ENCODE data around the gene ITGA2. TPM values are rescaled to one million over a fixed set of nuclear protein-coding genes. Genes with fewer than 3 reads are reported as not detected.

The ITGA2 gene
- total RNA-seq, 1 experiment from 2014 or later: 28.4 TPM

- DNase-seq (ENCODE audit: low read depth): no peak
Measured at GRCh38 chr5:53017794-53018391, 28.7 kb downstream of the ITGA2 start.

GRCh38 chr5:53019320-53019719, 30.2 kb downstream of the ITGA2 start:
- DNase-seq (ENCODE audit: low read depth): peak; percentile 90

- DNase-seq (ENCODE audit: low read depth): no peak
Measured at GRCh38 chr5:53022930-53023511, 33.9 kb downstream of the ITGA2 start.

DNA sequence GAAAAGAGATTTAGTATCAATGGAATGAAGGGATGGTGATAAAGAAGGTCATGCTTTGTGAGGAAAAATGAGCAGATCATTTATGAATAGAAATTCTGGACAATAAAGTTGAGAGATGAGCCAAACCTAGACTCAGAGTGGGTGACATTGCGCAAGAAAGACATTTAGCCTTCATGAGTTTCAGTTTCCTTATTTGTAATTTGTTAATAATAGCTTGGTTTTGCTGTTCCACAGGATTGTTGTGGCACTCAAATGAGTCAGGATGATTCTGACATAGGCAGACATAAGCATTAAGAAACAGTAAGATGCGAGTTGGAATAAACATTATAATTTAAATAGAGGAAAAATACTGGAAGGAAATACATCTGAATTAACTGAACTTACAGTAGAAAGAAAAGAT, 34.8 kb downstream of the ITGA2 start:
- DNase-seq (ENCODE audit: low read depth): peak; percentile 65

GRCh38 chr5:53024535-53024934, 35.4 kb downstream of the ITGA2 start:
- DNase-seq (ENCODE audit: low read depth): no peak

DNA sequence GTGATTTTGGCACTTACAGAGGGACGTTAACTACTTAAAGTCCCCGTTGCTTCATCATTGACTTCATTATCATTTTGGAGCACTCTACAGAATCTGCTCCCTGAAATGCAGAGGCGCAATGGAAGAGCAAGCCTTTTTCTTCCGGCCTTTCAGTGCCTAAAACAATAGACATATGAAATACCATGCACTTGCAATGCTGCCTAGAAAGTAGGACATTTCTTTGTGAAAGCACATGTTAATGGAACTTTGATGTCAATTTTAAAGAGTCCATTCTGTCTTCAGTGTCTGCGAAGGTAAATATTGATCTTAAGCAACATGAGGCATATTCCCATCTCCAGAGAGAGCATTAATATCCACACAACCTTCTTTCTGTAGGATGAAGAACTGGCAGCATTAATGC, 36.3 kb downstream of the ITGA2 start:
- no peak for DNase-seq (ENCODE audit: low read depth)

GRCh38 chr5:53027913-53028312, 38.8 kb downstream of the ITGA2 start:
- DNase-seq (ENCODE audit: low read depth): peak; percentile 85

DNA sequence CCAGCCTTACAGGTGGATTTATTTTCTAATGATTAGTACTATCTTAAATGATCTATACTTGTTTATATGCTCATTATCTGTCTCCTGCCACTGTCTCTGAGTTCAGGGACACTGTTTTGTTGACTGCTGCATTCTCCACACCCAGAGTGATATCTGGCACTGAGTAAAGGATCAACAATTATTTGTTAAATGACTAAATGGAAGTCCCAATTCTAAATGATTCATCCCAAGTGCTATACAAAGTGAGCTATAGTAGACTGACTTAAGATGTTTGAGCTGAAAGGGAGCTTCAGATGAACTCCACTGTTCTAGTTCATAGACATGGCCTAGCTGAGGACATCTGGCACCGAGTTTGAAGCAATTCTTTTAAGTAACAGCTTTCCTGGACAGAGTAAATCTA, 40.5 kb downstream of the ITGA2 start:
- DNase-seq (ENCODE audit: low read depth): no peak

- no peak for DNase-seq (ENCODE audit: low read depth)
Measured at GRCh38 chr5:53030893-53031292, 41.7 kb downstream of the ITGA2 start.

GRCh38 chr5:53031695-53032096, 42.5 kb downstream of the ITGA2 start:
- peak; percentile 93 for DNase-seq (ENCODE audit: low read depth)

DNA sequence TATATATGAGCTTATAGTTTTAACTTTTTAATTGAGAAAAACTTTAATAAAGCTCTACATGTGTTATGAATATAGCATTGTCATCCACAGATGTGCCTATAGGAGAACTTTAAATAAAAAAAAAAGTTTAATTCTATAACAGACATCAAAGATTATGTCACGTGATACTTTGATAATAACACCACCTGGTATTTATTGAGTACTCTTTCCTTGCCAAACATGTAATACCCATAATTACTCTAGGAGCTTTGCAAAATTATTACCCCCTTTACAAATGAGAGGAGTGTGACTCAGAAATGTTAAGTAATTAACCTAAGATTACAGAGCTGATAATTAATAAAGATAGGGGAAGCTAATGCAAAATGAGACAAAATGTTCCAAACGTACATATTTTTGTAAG, 43.0 kb downstream of the ITGA2 start:
- DNase-seq (ENCODE audit: low read depth): no peak

DNA sequence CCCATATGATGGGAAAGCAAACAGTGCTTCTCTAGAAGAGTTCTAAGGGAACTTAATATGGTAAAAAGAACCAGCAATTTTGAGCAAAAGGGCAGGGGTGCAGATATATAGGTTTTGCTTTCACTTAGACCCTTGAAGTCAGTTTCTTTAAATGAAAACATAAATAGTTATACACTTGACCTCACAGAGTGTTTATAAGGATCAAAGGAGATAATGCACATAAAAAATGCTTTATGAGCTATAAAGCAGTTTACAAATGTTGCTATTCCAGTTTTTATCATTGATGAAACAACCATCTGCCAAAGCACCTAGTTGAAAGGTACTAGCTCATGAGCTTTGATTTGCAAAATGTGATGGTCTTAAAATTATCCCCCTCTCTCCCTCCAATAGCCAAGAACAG, 45.7 kb downstream of the ITGA2 start:
- no peak for DNase-seq (ENCODE audit: low read depth)

GRCh38 chr5:53035868-53036381, 46.8 kb downstream of the ITGA2 start:
- peak; percentile 47 for DNase-seq (ENCODE audit: low read depth)

DNA sequence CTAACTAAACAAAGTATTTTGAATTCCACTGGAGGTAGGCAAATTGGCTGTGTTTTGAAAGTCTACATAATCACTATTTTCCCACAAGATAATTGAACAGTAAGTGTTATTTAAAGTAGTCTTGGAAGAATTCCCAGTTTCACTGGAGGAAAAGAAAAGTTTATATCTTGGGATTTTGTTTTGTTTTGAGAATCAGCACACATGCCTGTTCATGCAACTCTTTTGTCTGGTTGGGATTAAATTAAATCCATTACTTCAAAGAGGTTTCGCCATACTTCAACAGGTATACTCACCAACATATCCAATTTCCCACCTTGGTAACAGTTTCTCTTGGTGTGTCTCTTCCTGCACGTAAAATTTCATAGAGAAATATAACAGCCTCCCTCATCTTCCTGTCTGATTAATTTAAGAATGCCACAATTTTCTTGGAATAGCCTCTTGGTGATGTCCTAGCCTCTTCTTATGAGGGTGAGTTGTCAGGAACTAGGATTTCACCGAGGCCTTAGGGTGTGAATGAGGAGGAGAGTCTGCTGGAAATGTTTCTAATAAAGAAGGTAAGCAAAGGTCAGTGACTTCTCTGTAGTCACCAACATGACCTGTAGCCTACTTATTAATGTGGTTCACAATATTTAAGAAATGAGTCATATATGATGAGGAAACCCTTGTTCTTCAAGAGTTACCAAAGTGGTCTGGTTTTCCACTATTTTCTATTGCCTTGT, 48.1 kb downstream of the ITGA2 start:
- DNase-seq (ENCODE audit: low read depth): peak; percentile 69

- DNase-seq (ENCODE audit: low read depth): peak; percentile 72
Measured at GRCh38 chr5:53038196-53038847, 49.2 kb downstream of the ITGA2 start.

DNA sequence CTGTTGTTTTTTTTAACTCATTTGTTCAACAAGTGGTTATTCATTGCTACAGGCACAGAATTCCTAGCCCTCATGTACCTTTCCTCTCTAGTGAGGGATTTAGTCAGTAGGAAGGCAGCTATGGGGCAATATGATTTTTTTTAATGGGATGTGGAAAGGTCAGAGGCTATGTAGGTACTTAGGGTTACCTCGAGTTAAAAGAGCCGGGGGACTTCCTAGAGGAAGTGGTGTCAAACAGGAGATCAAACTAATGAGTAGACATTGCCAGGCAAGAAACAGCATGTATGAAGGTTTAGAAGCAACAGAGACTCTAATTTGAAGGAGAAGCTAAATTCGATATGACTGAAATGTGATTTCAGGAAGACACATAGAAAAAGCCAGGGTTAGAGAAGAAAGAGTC, 50.7 kb downstream of the ITGA2 start:
- DNase-seq (ENCODE audit: low read depth): no peak

DNA sequence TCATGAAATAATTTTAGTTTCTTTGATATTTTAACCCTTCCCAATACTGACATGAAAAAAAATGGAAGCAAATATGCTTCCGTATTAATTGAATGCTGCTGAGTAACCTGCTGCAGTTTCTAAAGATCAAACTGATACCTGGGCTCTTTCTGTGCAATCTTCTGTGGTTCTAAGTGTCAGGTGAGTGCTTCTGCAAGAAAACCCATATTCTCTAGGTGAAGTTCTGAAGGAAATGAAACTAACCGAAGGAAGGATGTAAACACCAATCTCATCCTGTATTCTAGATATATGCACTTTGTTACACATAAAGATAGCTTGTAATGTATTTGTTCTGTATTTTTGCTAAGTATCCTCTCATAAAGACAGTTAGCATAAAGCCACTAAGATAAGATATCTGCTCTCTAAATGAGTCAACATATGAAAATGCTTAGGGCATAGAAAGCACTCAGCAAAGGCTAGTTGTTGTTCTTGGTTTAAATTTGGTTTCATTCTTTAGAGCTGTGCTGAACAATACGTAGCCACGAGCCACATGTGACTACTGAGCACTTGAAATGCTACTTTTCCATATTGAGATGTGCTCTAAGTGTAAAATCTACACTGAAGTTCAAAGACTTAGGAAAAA, 52.0 kb downstream of the ITGA2 start:
- DNase-seq (ENCODE audit: low read depth): peak; percentile 56

DNA sequence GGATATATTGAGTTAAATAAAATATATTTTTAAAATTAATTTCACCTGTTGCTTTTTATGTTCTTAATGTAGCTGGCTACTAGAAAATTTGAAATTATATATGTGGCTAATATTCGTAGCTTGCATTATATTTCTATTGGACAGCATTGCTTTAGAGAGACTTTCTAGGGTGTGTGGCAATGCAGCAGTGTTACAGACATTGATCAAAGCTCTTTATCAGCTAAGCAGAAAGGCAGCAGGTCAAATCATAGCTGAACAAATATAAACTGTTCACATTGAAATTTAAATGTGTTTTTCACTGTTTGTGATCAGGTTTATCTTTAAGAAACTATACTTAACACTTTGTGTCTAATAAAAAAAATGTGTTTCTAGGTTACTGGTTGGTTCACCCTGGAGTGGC, 52.6 kb downstream of the ITGA2 start:
- DNase-seq (ENCODE audit: low read depth): no peak

DNA sequence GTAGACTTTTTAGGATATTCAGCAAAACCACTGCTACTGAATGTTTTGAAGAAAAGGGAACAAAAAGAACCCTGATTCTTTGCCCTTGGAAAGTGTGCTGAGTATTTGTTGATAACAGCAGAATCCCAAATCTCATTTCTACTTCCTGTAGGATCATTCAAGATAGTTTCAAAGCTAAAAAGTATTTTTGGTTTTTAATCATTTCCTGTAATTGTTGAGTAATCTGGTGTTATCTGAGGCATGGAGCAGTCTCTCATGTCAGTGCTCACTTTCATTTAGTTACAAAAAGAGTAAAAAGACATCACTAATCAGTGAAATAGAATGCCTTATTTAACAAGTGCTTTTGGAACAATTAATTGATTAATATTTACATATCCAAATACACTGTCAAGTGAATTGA, 56.1 kb downstream of the ITGA2 start:
- DNase-seq (ENCODE audit: low read depth): no peak

DNA sequence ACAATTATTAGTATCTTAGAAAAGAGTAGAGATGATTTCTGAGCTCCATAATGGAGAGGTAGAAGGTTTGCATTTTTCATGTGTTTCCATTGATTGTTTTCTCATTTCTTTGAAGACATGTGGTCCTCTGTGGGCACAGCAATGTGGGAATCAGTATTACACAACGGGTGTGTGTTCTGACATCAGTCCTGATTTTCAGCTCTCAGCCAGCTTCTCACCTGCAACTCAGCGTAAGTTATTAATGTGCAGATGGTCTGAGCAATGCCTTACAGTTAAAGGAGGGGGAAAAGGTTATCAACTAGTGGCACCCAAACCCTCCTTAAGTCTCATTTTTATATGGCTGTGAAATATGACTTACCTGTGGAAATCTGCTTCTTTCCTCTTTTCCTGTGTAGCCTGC, 59.1 kb downstream of the ITGA2 start:
- DNase-seq (ENCODE audit: low read depth): no peak

DNA sequence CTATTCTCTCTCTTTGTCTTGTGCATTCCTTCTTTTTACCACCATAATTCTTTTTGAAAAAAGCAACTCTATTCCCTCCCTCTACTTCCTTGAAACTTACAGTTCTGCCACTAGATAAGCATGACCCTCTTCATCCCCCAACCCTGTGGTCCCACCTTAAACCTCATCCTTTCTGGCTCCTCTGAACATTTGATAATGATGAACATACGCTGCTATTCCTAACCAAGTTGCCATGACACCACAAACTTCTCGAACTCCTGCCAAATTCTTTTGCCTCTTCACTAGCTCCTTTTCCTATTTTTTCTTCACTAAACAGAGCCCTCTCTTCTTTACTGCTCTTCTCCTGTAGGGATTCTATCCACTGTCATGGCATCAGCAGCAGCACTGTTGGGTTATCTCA, 63.3 kb downstream of the ITGA2 start:
- DNase-seq (ENCODE audit: low read depth): peak; percentile 33

- no peak for DNase-seq (ENCODE audit: low read depth)
Measured at GRCh38 chr5:53053364-53053763, 64.2 kb downstream of the ITGA2 start.
